Measurements from ENCODE around the gene NRGN.

NRGN gene

GRCh38 chr11:124788521-124788920 is 48.8 kb downstream of the NRGN start:
- DNase-seq (ENCODE audit: low read depth in 3 of 3), result no peak

- no peak for DNase-seq (ENCODE audit: low read depth in 3 of 3)
Measured at GRCh38 chr11:124791626-124792341, 52.0 kb downstream of the NRGN start.

- DNase-seq (ENCODE audit: low read depth in 3 of 3), result no peak
Measured at GRCh38 chr11:124793466-124794278, 53.9 kb downstream of the NRGN start.

GRCh38 chr11:124796312-124796711 is 56.6 kb downstream of the NRGN start:
- DNase-seq (ENCODE audit: low read depth in 3 of 3), result no peak
